HepG2 (cell line): Measurements from ENCODE around the gene MORN1. TPM values are rescaled to one million over a fixed set of nuclear protein-coding genes. Genes with fewer than 3 reads are reported as not detected.
A peak's percentile ranks its signal among the peaks of the same experiment; 100 is the strongest.

ENCODE experiments used
- ATAC-seq: fragments of 200-7000 bp; cut with Tn5 transposase; 3 replicates; pipeline ENCODE4 v1.9.1; 2020; ENCODE audit warnings: mild to moderate bottlenecking, moderate library complexity
- BruUV-seq: library from RNA; stranded (reverse); fragments of 400-500 nt; replicated peaks from 2 replicates; lab custom pipeline; 2021; lab: Mats Ljungman, UMichigan
- CTCF ChIA-PET: fragments of 300-600 bp; formaldehyde crosslinking; extraction: SDS; loops from one replicate; lab custom pipeline; 2021; ENCODE audit warnings: low total read pairs, inconsistent platforms, low intra/inter-chr PET ratio; lab: Yijun Ruan, JAX
- POLR2A ChIA-PET: fragments of 350-600 bp; sonication (Branson Sonifier 250); formaldehyde crosslinking; loops from one replicate; lab custom pipeline; 2020; ENCODE audit warnings: antibody characterized with exemption, inconsistent platforms; lab: Yijun Ruan, JAX
- DNase-seq: peaks from one replicate; pipeline ENCODE4 v3.0.0-alpha.2; 2015; ENCODE audit warnings: low spot score
- FAIRE-seq: peaks from 3 replicates; lab custom pipeline; 2011; peaks lifted over from hg19 to GRCh38; lab: Jason Lieb, UNC
- H2AFZ ChIP-seq: one replicate; pipeline ENCODE4 v1.6.1; 2011; ENCODE audit warnings: low read length, inconsistent platforms
- H3K27ac ChIP-seq: fragments of 300-600 bp; 3 replicates; pipeline ENCODE4 v1.8.0; 2011; ENCODE audit warnings: mixed run types, mild to moderate bottlenecking, mixed read lengths, low read length, inconsistent platforms; ENCODE audit not compliant: insufficient read depth; ENCODE audit errors: extremely low read length
- H3K27me3 ChIP-seq, 2 experiments: fragments of 200-600 bp in 1 of 2; 2 replicates in 1 of 2; 3 replicates in 1 of 2; pipeline versions ENCODE4 v1.6.0 to v1.8.0; 2011; ENCODE audit warnings: low read length in 2 of 2, mild to moderate bottlenecking in 2 of 2, moderate library complexity in 2 of 2, inconsistent platforms in 1 of 2; ENCODE audit not compliant: insufficient read depth in 2 of 2, control insufficient read depth in 1 of 2
- H3K36me3 ChIP-seq, 2 experiments: fragments of 200-600 bp in 1 of 2; replicated peaks in 1 of 2; 2 replicates in 1 of 2; 3 replicates in 1 of 2; pipeline versions ENCODE4 v1.5.1 to v1.8.0; 2011; ENCODE audit warnings: low read length in 2 of 2, inconsistent platforms in 1 of 2; ENCODE audit not compliant: insufficient read depth in 2 of 2, control insufficient read depth in 1 of 2
- H3K4me1 ChIP-seq: 2 replicates; pipeline ENCODE4 v1.5.1; 2012; ENCODE audit warnings: low read length, inconsistent platforms; ENCODE audit not compliant: insufficient read depth
- H3K4me2 ChIP-seq: 2 replicates; pipeline ENCODE4 v1.6.0; 2011; ENCODE audit warnings: low read depth, low read length, inconsistent platforms
- H3K4me3 ChIP-seq, 3 experiments: fragments of 200-600 bp in 1 of 3; sonication (generic), shearing (Covaris generic) in 1 of 3; replicated peaks in 1 of 3; 2 replicates each; pipeline ENCODE4 v1.5.1; 2011 to 2016; ENCODE audit warnings: low read length in 3 of 3, inconsistent platforms in 2 of 3, low read depth in 2 of 3, mild to moderate bottlenecking in 2 of 3, control low read depth in 1 of 3, mixed read lengths in 1 of 3; ENCODE audit not compliant: insufficient read depth in 1 of 3
- H3K79me2 ChIP-seq: one replicate; pipeline ENCODE4 v1.6.1; 2011; ENCODE audit warnings: low read length, inconsistent platforms; ENCODE audit not compliant: insufficient read depth
- H3K9ac ChIP-seq: 2 replicates; pipeline ENCODE4 v1.6.0; 2011; ENCODE audit warnings: mild to moderate bottlenecking, low read depth, low read length, inconsistent platforms; ENCODE audit not compliant: insufficient read depth
- H3K9me3 ChIP-seq: 2 replicates; pipeline ENCODE4 v1.5.1; 2012; ENCODE audit warnings: mild to moderate bottlenecking, low read length
- H4K20me1 ChIP-seq: 2 replicates; pipeline ENCODE4 v1.6.0; 2011; ENCODE audit warnings: inconsistent platforms, mild to moderate bottlenecking, low read length, moderate library complexity; ENCODE audit not compliant: insufficient read depth
- AGO2 ChIP-seq: fragments of 200-400 bp; formaldehyde crosslinking; optimal IDR thresholded peaks from 2 replicates; pipeline ENCODE3; 2017; ENCODE audit warnings: mild to moderate bottlenecking, low read depth, low read length, moderate library complexity
- FOXO1 ChIP-seq: sonication (generic); formaldehyde crosslinking; IDR thresholded peaks from 2 replicates; pipeline ENCODE4 v1.4.0; 2020; ENCODE audit warnings: missing genetic modification reagents
- KLF16 ChIP-seq, 2 experiments: sonication (generic) in 1 of 2; formaldehyde crosslinking in 1 of 2; IDR thresholded peaks; 2 replicates each; pipeline versions ENCODE4 v1.6.1 to v1.8.0; 2016 to 2023; ENCODE audit warnings: missing genetic modification reagents in 2 of 2, missing compliant biosample characterization in 1 of 2
- PLRG1 ChIP-seq: fragments of 450-650 bp; conservative IDR thresholded peaks from 2 replicates; pipeline ENCODE4 v1.6.1; 2016
- RBFOX2 ChIP-seq: fragments of 200-400 bp; formaldehyde crosslinking; IDR thresholded peaks from 2 replicates; pipeline ENCODE4 v1.6.1; 2017; ENCODE audit warnings: low read depth, mild to moderate bottlenecking, low read length
- RBM22 ChIP-seq: fragments of 200-400 bp; formaldehyde crosslinking; optimal IDR thresholded peaks from 2 replicates; pipeline ENCODE3; 2017; ENCODE audit warnings: mild to moderate bottlenecking, low read length, moderate library complexity
- WGBS: methylation state at CpG from one replicate; pipeline ENCODE4 v1.1.6; 2017; ENCODE audit warnings: low lambda C conversion rate; 5-methylcytosine and 5-hydroxymethylcytosine counted together
- in situ Hi-C: cut with HindIII; loops from 2 replicates; pipeline ENCODE4 v1.10.0; 2017; ENCODE audit warnings: low pct_unique_long_range_greater_than_20kb; ENCODE audit not compliant: extremely low pct_ligation_motif_present
- intact Hi-C: fragments of 100-400 bp; cut with micrococcal nuclease; formaldehyde crosslinking; loops from one replicate; pipeline ENCODE4 v1.10.0; 2022; ENCODE audit not compliant: unreplicated experiment
- polyA plus RNA-seq, 8 experiments: library from polyadenylated mRNA; depleted of rRNA in 3 of 8; stranded (reverse) in 7 of 8; unstranded in 1 of 8; fragments of >200 nt; fragmentation: Illumina TruSeq in 4 of 8; extraction: Trizol in 4 of 8; gene quantifications; 2 replicates each; pipeline versions ENCODE4 v1.2.1 to v1.2.3, GENCODE V29; 2011 to 2016; ENCODE audit warnings: low read depth in 4 of 8, missing spikeins in 1 of 8, mixed read lengths in 1 of 8; ENCODE audit not compliant: insufficient read depth in 1 of 8
- total RNA-seq, 5 experiments: library from RNA; depleted of rRNA; stranded (reverse); fragments of >200 nt; fragmentation: Illumina TruSeq; extraction: Trizol; gene quantifications; 2 replicates each; pipeline ENCODE4 v1.2.3, GENCODE V29; 2016; ENCODE audit warnings: low read depth in 1 of 5

MORN1 gene
- total and polyA plus RNA-seq, 2 of the 13 experiments (the other 11 are each of a cell fraction or from before 2014, with no cell fraction given): 3.1 to 6.5 TPM

- peaks cover 30 to 50% of the 10 kb centered on the region in 2 experiments for H3K36me3 ChIP-seq
- TF ChIP-seq AGO2: peak; percentile 58
- no peak for TF ChIP-seq KLF16 (CRISPR knock-in tag; IDR thresholded peaks at IDR 0.05)
- no peak for TF ChIP-seq PLRG1
- TF ChIP-seq, all 625 proteins: peak for 1
These were observed 18.4 kb upstream of the MORN1 start for GRCh38 chr1:2409745-2410144.

GRCh38 chr1:2408859-2409276 lies 17.5 kb upstream of the MORN1 start:
- TF ChIP-seq AGO2 (peak; percentile 16), RBFOX2 (peak; percentile 41), FOXO1 (CRISPR knock-in tag) (no peak), RBM22 (peak; percentile 65)
- in situ Hi-C loops (no loop called here), intact Hi-C loops (no loop called here)
- peaks cover 31 to 58% of the 10 kb centered on the region in 2 experiments for H3K36me3 ChIP-seq
- H3K4me2 ChIP-seq: no peak overlapping the region
- no peak overlapping the region for H3K9ac ChIP-seq
- no peak overlapping the region for H3K4me3 ChIP-seq
- no peaks in the 10 kb centered on the region for H3K27me3 ChIP-seq
- H3K4me1 ChIP-seq: peaks cover 23% of the 10 kb centered on the region
- H3K79me2 ChIP-seq: peaks cover 17% of the 10 kb centered on the region
- DNase-seq (no peak), FAIRE-seq (no peak), ATAC-seq (no peak)
- H3K9me3 ChIP-seq: no peaks in the 10 kb centered on the region
- WGBS: 87% methylated on average over 5 of the region's 13 CpGs
- BruUV-seq: no TSS peak
- no peaks in the 10 kb centered on the region for H4K20me1 ChIP-seq
- ChIA-PET POLR2A (interaction anchor here (1.1 kb wide), 1 partner anchor 17 kb away, joined by 5 read pairs; the partner anchor contains the start of genes MORN1 and RER1), CTCF (no interaction called here)
- no peak overlapping the region for H3K27ac ChIP-seq
- H2AFZ ChIP-seq: no peak overlapping the region

More at GRCh38 chr1:2409745-2410144, 18.4 kb upstream of the MORN1 start:
- in situ Hi-C loops (loop anchor here (5.0 kb wide), 1 partner anchor 138 kb away; no protein-coding TSS in a partner anchor), intact Hi-C loops (no loop called here)
- FAIRE-seq: no peak
- Histone ChIP-seq H2AFZ (no peak overlapping the region), H3K27me3 (no peaks in the 10 kb centered on the region), H3K9me3 (no peaks in the 10 kb centered on the region), H3K27ac (no peak overlapping the region), H3K4me2 (no peak overlapping the region), H3K4me1 (peaks cover 32% of the 10 kb centered on the region), H3K4me3 (no peak overlapping the region), H3K79me2 (peaks cover 17% of the 10 kb centered on the region), H4K20me1 (no peaks in the 10 kb centered on the region), H3K9ac (no peak overlapping the region)
- CTCF ChIA-PET: no interaction called here
- POLR2A ChIA-PET: no interaction called here
- no peak for DNase-seq
- BruUV-seq: no TSS peak
- WGBS: 100% methylated on average over 6 of the region's 12 CpGs
- ATAC-seq: no peak
